Activated B cell treated with CpG ODN at 0.5 μM for 24 hours (primary cell): Measurements from ENCODE around the gene MARK3. TPM values are rescaled to one million over a fixed set of nuclear protein-coding genes. Genes with fewer than 3 reads are reported as not detected.

Experiments
- ATAC-seq: fragments of 200-7000 bp; cut with Tn5 transposase; one replicate; pipeline ENCODE4 v1.10.0; 2021; ENCODE audit warnings: low read depth, mild to moderate bottlenecking, moderate library complexity
- CTCF ChIA-PET: fragments of 350-600 bp; sonication (Branson Sonifier 250); formaldehyde crosslinking; loops from one replicate; lab custom pipeline; 2021; ENCODE audit warnings: antibody characterized with exemption; lab: Charles Lee
- POLR2A ChIA-PET: fragments of 350-600 bp; sonication (Branson Sonifier 250); formaldehyde crosslinking; loops from one replicate; lab custom pipeline; 2021; ENCODE audit warnings: antibody characterized with exemption; lab: Charles Lee
- DNase-seq: peaks from one replicate; pipeline ENCODE4 v3.0.0; 2022
- H3K27ac Mint-ChIP-seq: one replicate; pipeline ENCODE4 v1.8.0; 2020; ENCODE audit warnings: mixed read lengths
- H3K27me3 Mint-ChIP-seq: one replicate; pipeline ENCODE4 v1.8.0; 2021; ENCODE audit warnings: mixed read lengths
- H3K36me3 Mint-ChIP-seq: one replicate; pipeline ENCODE4 v1.8.0; 2021; ENCODE audit warnings: low read depth, mixed read lengths
- H3K4me1 Mint-ChIP-seq: one replicate; pipeline ENCODE4 v1.8.0; 2021; ENCODE audit warnings: mixed read lengths
- H3K4me3 Mint-ChIP-seq: one replicate; pipeline ENCODE4 v1.8.0; 2020; ENCODE audit warnings: mild to moderate bottlenecking, mixed read lengths
- H3K9me3 Mint-ChIP-seq: one replicate; pipeline ENCODE4 v1.8.0; 2020; ENCODE audit warnings: mixed read lengths
- CTCF ChIP-seq: fragments of 200-600 bp; IDR thresholded peaks from one replicate; pipeline ENCODE4 v1.8.0; 2022; ENCODE audit warnings: antibody characterized with exemption, mild to moderate bottlenecking
- intact Hi-C: fragments of 100-400 bp; cut with micrococcal nuclease; formaldehyde crosslinking; loops from one replicate; pipeline ENCODE4 v1.15.1; 2024
- total RNA-seq: library from RNA; stranded (reverse); gene quantifications from 2 replicates; pipeline ENCODE4 v1.2.3, GENCODE V29; 2022

MARK3 gene
- total RNA-seq, 1 donor from 2014 or later = 110 TPM

- ATAC-seq (no peak), DNase-seq (no peak)
- ChIA-PET POLR2A (no interaction called here), CTCF (no interaction called here)
- peaks cover 53% of the 10 kb centered on the region for H3K36me3 Mint-ChIP-seq
- no peaks in the 10 kb centered on the region for H3K9me3 Mint-ChIP-seq
- intact Hi-C loops = no loop called here
- no peak for TF ChIP-seq CTCF
- no peaks in the 10 kb centered on the region for H3K4me1 Mint-ChIP-seq
- H3K27me3 Mint-ChIP-seq = no peaks in the 10 kb centered on the region
- no peak overlapping the region for H3K4me3 Mint-ChIP-seq
- H3K27ac Mint-ChIP-seq = no peak overlapping the region
Observed at GRCh38 chr14:103488071-103488470, 102.9 kb downstream of the MARK3 start.

- POLR2A ChIA-PET = no interaction called here
- H3K9me3 Mint-ChIP-seq = no peaks in the 10 kb centered on the region
- no peak overlapping the region for H3K27ac Mint-ChIP-seq
- CTCF ChIA-PET = interaction anchor here (1.5 kb wide), 1 partner anchor 11 kb away, joined by 4 read pairs; no protein-coding TSS in a partner anchor
- no peaks in the 10 kb centered on the region for H3K4me1 Mint-ChIP-seq
- no peak overlapping the region for H3K4me3 Mint-ChIP-seq
- ATAC-seq = no peak
- no peak for TF ChIP-seq CTCF
- H3K27me3 Mint-ChIP-seq = no peaks in the 10 kb centered on the region
- no peak for DNase-seq
- intact Hi-C loops = no loop called here
- H3K36me3 Mint-ChIP-seq = peaks cover 50% of the 10 kb centered on the region
Observed at GRCh38 chr14:103488960-103489359, 103.7 kb downstream of the MARK3 start.

GRCh38 chr14:103489621-103490020, 104.4 kb downstream of the MARK3 start:
- ChIA-PET POLR2A (no interaction called here), CTCF (interaction anchor here (0.9 to 1.5 kb wide), 2 partner anchors 10 to 14 kb away, joined by 3 to 4 read pairs; no protein-coding TSS in a partner anchor)
- DNase-seq = no peak
- H3K9me3 Mint-ChIP-seq = no peaks in the 10 kb centered on the region
- no peak for ATAC-seq
- intact Hi-C loops = no loop called here
- H3K4me1 Mint-ChIP-seq = no peaks in the 10 kb centered on the region
- H3K27ac Mint-ChIP-seq = no peak overlapping the region
- no peak for TF ChIP-seq CTCF
- peaks cover 50% of the 10 kb centered on the region for H3K36me3 Mint-ChIP-seq
- no peaks in the 10 kb centered on the region for H3K27me3 Mint-ChIP-seq
- no peak overlapping the region for H3K4me3 Mint-ChIP-seq

- H3K36me3 Mint-ChIP-seq = peaks cover 63% of the 10 kb centered on the region
- H3K4me1 Mint-ChIP-seq = no peaks in the 10 kb centered on the region
- no peaks in the 10 kb centered on the region for H3K9me3 Mint-ChIP-seq
- no peak for ATAC-seq
- ChIA-PET POLR2A (no interaction called here), CTCF (no interaction called here)
- DNase-seq = no peak
- no peak for TF ChIP-seq CTCF
- no peaks in the 10 kb centered on the region for H3K27me3 Mint-ChIP-seq
- H3K4me3 Mint-ChIP-seq = no peak overlapping the region
- H3K27ac Mint-ChIP-seq = no peak overlapping the region
- intact Hi-C loops = no loop called here
Observed at GRCh38 chr14:103491691-103492090, 106.5 kb downstream of the MARK3 start.

- TF ChIP-seq CTCF = no peak
- no peak overlapping the region for H3K27ac Mint-ChIP-seq
- H3K27me3 Mint-ChIP-seq = no peaks in the 10 kb centered on the region
- H3K4me1 Mint-ChIP-seq = no peaks in the 10 kb centered on the region
- CTCF ChIA-PET = no interaction called here
- H3K36me3 Mint-ChIP-seq = peaks cover 64% of the 10 kb centered on the region
- no peak overlapping the region for H3K4me3 Mint-ChIP-seq
- intact Hi-C loops = no loop called here
- DNase-seq = no peak
- POLR2A ChIA-PET = interaction anchor here (0.7 kb wide), 1 partner anchor 66 kb away, joined by 4 read pairs; no protein-coding TSS in a partner anchor
- ATAC-seq = no peak
- H3K9me3 Mint-ChIP-seq = no peaks in the 10 kb centered on the region
Observed at GRCh38 chr14:103492156-103492925, 107.1 kb downstream of the MARK3 start.
